C4-2B (cell line): ENCODE results near the gene GJB4.

ENCODE experiments used
- H3K27ac ChIP-seq: fragments of 450-650 bp; 2 replicates; pipeline ENCODE4 v1.5.1; 2017
- CTCF ChIP-seq: fragments of 450-650 bp; conservative IDR thresholded peaks from 2 replicates; pipeline ENCODE4 v1.5.1; 2017; ENCODE audit warnings: mild to moderate bottlenecking
- ZFX ChIP-seq: fragments of 450-650 bp; IDR thresholded peaks from 2 replicates; pipeline ENCODE4 v1.6.1; 2017

The GJB4 gene

DNA sequence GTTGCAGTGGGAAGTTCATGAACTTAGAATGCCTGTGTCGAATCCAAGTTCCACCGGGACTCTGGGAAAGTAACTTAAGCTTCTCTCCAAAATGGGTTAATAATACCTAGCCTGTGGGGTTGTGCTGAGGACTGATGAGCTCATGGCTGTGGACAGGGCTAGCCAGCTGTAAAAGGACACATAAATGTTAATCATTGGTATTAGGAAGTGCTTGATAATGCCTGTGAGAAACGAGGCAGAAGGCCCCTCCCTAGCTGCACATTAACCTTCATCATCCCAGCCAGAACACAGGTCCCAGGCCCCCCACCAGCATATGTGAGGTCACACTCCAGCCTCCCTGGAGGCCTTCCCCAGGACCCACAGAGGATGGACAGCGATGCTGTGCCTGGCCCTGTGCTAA lies 789 bp upstream of the GJB4 start:
- H3K27ac ChIP-seq: no peak overlapping the region
- no peak for TF ChIP-seq ZFX
- no peak for TF ChIP-seq CTCF

DNA sequence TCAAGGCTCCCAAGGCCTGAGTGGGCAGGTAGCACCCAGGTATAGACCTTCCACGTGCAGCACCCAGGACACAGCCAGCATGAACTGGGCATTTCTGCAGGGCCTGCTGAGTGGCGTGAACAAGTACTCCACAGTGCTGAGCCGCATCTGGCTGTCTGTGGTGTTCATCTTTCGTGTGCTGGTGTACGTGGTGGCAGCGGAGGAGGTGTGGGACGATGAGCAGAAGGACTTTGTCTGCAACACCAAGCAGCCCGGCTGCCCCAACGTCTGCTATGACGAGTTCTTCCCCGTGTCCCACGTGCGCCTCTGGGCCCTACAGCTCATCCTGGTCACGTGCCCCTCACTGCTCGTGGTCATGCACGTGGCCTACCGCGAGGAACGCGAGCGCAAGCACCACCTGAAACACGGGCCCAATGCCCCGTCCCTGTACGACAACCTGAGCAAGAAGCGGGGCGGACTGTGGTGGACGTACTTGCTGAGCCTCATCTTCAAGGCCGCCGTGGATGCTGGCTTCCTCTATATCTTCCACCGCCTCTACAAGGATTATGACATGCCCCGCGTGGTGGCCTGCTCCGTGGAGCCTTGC lies 1.7 kb downstream of the GJB4 start:
- no peak overlapping the region for H3K27ac ChIP-seq
- TF ChIP-seq ZFX: no peak
- no peak for TF ChIP-seq CTCF

DNA sequence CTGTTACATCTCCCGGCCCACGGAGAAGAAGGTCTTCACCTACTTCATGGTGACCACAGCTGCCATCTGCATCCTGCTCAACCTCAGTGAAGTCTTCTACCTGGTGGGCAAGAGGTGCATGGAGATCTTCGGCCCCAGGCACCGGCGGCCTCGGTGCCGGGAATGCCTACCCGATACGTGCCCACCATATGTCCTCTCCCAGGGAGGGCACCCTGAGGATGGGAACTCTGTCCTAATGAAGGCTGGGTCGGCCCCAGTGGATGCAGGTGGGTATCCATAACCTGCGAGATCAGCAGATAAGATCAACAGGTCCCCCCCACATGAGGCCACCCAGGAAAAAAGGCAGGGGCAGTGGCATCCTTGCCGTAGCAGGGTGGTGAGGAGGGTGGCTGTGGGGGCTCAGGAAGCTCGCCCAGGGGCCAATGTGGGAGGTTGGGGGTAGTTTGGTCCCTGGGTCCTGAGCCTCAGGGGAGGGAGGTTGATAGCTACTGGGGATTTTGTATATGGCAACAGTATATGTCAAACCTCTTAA lies 2.3 kb downstream of the GJB4 start:
- no peak overlapping the region for H3K27ac ChIP-seq

GRCh38 chr1:34762474-34763141 lies 3.1 kb downstream of the GJB4 start:
- TF ChIP-seq CTCF: no peak
- no peak for TF ChIP-seq ZFX
- H3K27ac ChIP-seq: no peak overlapping the region

More for the DNA sequence above, 2.3 kb downstream of the GJB4 start:
- no peak for TF ChIP-seq CTCF
- no peak for TF ChIP-seq ZFX

- no peak overlapping the region for H3K27ac ChIP-seq
- no peak for TF ChIP-seq CTCF
- no peak for TF ChIP-seq ZFX
Observed at GRCh38 chr1:34763142-34763781, 3.7 kb downstream of the GJB4 start.

GRCh38 chr1:34768856-34769255 lies 9.3 kb downstream of the GJB4 start:
- H3K27ac ChIP-seq: no peak overlapping the region
- no peak for TF ChIP-seq CTCF
- TF ChIP-seq ZFX: no peak

- TF ChIP-seq CTCF (no peak), ZFX (no peak)
- no peak overlapping the region for H3K27ac ChIP-seq
Observed at GRCh38 chr1:34770891-34771504, 11.5 kb downstream of the GJB4 start.
